D721Med (cell line): Measurements from ENCODE around the gene FALEC.

ENCODE experiments used
- DNase-seq: peaks from one replicate; pipeline ENCODE4 v3.0.0; 2011; ENCODE audit warnings: low spot score; ENCODE audit not compliant: insufficient read length
- FAIRE-seq: peaks from 2 replicates; lab custom pipeline; 2011; peaks lifted over from hg19 to GRCh38; lab: Jason Lieb, UNC
- TF ChIP-seq, protein P1 (sequence below): IDR thresholded peaks from 2 replicates; pipeline ENCODE4 v1.5.1; 2012; ENCODE audit warnings: mild to moderate bottlenecking, control low read depth; ENCODE audit not compliant: insufficient read depth; ENCODE audit errors: missing control alignments

Gene FALEC

DNA sequence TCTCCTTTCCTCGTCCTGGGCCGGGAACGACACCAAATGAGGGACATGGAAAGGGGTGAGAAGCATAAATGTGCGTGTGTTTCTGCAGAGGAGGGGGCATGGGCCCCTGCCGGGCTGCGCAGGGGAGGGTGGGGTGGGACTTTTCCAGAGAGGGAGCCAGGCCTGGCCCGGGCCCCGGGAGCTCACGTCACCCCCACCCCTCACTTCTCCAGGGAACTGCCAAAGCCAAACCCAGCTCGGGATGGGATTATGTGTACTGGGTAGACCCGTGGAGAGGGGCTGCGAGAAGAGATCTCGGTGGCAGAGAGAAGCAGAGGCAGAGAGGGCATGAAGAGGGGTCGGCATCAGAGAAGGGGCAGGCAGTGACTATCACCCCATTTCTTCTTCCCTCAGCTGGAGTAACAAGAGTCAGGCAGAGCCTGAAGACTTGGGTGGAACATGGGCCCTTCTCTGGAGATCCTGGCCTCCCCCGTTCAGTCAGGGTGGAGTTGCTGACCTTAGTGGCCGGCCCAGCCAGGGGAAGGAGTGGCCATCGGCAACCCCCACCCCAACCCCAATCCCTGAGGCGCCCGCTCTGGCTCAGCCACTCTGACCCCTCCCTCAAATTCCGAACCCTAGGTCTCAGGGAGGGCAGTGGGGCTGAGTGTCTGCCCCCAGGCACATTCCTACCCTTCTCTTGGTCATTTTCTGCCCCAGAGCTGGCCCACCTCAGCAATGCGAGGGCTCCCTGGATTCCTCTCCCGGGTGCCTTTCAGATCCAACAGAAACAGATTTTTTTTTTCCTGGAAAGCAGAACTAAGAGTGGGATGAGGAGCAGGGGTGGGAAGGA lies 34.9 kb downstream of the FALEC start:
- FAIRE-seq: no peak

DNA sequence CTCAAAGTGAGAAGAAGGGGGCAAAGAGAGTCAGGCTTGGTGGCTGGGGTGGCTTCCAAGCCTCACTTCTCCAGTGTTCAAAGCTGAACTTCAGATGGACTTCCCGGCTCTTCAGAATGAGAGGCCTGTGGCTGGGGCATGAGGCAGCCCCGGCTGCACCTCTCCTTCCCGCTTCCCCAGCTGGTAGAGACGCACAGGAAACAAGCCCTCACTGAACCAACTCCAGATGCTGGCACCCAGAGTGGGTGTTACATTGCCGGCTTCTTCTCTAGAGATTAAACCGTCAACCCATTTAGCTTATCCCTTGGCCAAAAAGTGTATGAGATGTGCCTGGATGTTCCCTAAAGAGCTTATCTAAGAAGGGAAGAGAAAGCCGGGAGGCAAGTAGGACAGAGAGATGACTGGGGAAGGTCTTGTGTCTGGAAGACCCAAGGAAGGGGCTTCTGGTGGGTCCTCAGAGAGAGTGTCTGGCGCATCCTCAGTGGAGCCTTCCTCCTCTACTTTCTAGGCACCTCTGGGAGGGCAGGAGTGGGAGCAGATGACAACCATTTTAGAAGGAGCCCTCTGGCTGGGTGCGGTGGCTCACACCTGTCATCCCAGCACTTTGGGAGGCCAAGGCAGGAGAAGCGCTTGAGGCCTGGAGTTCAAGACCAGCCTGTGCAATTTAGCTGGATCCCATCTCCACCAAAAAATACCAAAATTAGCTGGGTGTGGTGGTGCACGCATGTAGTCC lies 35.7 kb downstream of the FALEC start:
- DNase-seq (no peak), FAIRE-seq (no peak)
- TF ChIP-seq, protein P1, sequence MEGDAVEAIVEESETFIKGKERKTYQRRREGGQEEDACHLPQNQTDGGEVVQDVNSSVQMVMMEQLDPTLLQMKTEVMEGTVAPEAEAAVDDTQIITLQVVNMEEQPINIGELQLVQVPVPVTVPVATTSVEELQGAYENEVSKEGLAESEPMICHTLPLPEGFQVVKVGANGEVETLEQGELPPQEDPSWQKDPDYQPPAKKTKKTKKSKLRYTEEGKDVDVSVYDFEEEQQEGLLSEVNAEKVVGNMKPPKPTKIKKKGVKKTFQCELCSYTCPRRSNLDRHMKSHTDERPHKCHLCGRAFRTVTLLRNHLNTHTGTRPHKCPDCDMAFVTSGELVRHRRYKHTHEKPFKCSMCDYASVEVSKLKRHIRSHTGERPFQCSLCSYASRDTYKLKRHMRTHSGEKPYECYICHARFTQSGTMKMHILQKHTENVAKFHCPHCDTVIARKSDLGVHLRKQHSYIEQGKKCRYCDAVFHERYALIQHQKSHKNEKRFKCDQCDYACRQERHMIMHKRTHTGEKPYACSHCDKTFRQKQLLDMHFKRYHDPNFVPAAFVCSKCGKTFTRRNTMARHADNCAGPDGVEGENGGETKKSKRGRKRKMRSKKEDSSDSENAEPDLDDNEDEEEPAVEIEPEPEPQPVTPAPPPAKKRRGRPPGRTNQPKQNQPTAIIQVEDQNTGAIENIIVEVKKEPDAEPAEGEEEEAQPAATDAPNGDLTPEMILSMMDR: no peak

More for the DNA sequence above, 34.9 kb downstream of the FALEC start:
- TF ChIP-seq, protein P1: no peak
- DNase-seq: no peak

DNA sequence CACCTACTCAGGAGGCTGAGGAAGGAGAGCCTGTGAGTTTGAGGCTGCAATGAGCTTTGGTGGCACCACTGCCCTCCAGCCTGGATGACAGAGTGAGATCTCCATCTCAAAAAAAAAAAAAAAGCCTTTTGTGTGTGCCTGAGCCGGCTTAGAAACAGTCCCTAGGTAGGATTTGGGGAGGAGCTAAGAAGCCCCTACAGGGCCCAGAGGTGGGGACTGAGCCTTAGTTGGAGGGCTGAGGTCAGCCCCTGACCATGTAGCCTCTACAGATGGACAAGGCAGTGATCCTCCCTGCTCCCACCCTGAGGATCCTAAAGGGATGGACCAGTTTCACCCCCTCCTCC lies 36.2 kb downstream of the FALEC start:
- DNase-seq: no peak
- TF ChIP-seq, protein P1: no peak
- no peak for FAIRE-seq

DNA sequence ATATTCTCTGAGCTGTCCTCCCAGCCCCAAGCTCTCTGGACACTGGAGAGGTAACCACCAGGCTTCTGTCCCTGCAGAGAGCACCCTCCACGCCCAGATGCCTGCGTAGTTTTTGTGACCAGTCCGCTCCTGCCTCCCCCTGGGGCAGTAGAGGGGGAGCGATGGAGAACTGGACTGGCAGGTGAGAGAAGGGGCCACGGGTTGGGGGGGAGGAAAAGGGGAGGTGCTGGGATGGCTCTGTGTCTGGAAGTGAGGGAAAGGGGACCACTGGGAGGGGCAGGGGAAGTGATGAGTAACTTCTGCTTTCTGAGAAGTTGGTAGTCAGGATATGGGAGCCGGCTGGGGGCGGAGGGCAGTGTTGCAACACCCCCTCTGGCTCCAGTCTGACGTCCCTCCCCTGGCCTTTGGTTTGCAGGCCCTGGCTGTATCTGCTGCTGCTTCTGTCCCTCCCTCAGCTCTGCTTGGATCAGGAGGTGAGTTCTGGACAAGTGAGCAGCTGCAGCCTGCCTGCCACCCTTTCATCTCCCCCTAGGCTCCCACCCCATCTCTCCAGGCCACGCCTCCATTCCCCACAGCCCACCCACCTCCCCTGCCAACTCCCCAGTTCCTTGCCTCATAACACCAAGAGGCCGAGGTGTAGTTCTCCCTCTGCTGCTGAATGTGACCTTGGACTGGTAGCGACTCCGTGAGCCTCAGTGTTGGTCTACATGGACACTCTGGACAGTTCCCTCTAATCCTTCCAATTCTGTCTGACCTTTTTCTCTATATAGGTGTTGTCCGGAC lies 36.8 kb downstream of the FALEC start:
- no peak for FAIRE-seq
- TF ChIP-seq, protein P1: no peak
- DNase-seq: no peak

DNA sequence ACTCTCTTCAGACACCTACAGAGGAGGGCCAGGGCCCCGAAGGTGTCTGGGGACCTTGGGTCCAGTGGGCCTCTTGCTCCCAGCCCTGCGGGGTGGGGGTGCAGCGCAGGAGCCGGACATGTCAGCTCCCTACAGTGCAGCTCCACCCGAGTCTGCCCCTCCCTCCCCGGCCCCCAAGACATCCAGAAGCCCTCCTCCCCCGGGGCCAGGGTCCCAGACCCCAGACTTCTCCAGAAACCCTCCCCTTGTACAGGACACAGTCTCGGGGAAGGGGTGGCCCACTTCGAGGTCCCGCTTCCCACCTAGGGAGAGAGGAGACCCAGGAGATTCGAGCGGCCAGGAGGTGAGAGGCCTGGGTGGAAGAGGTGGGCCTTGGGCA lies 37.3 kb downstream of the FALEC start:
- DNase-seq (no peak), FAIRE-seq (no peak)
- TF ChIP-seq, protein P1: no peak

DNA sequence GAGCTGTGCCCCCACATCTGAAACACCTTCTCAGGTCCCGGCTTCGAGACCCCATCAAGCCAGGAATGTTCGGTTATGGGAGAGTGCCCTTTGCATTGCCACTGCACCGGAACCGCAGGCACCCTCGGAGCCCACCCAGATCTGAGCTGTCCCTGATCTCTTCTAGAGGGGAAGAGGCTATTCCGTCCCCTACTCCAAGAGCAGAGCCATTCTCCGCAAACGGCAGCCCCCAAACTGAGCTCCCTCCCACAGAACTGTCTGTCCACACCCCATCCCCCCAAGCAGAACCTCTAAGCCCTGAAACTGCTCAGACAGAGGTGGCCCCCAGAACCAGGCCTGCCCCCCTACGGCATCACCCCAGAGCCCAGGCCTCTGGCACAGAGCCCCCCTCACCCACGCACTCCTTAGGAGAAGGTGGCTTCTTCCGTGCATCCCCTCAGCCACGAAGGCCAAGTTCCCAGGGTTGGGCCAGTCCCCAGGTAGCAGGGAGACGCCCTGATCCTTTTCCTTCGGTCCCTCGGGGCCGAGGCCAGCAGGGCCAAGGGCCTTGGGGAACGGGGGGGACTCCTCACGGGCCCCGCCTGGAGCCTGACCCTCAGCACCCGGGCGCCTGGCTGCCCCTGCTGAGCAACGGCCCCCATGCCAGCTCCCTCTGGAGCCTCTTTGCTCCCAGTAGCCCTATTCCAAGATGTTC lies 38.0 kb downstream of the FALEC start:
- TF ChIP-seq, protein P1: no peak
- FAIRE-seq (no peak), DNase-seq (no peak)
